ENCODE data around the gene ANHX.

DNA sequence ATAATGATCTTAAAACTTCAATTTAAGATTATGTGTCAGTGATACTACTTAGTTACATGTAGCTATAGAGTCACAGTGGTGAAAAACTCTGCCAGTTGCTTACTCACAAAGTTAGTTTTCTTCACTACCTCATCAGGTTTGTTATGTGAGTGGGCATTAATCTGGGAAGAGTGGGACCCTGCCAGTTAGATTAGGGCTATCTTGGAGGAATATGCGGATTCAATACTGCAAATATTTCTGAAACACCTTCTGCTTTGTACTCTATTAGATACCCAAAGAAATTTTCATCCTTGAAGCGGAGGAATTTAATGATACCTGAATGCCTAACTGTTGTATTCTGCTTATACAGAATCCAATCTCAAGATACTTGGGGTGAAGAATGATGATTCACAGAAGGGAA lies 29.3 kb downstream of the ANHX start:
- TF ChIP-seq, protein P1, sequence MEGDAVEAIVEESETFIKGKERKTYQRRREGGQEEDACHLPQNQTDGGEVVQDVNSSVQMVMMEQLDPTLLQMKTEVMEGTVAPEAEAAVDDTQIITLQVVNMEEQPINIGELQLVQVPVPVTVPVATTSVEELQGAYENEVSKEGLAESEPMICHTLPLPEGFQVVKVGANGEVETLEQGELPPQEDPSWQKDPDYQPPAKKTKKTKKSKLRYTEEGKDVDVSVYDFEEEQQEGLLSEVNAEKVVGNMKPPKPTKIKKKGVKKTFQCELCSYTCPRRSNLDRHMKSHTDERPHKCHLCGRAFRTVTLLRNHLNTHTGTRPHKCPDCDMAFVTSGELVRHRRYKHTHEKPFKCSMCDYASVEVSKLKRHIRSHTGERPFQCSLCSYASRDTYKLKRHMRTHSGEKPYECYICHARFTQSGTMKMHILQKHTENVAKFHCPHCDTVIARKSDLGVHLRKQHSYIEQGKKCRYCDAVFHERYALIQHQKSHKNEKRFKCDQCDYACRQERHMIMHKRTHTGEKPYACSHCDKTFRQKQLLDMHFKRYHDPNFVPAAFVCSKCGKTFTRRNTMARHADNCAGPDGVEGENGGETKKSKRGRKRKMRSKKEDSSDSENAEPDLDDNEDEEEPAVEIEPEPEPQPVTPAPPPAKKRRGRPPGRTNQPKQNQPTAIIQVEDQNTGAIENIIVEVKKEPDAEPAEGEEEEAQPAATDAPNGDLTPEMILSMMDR (IDR thresholded peaks at IDR 0.05), result no peak
- TF ChIP-seq POLR2A (IDR thresholded peaks at IDR 0.05), result no peak
